Thyroid gland (tissue), 4 donors: ENCODE measurements around the gene HDDC3.

Experiments used
- POLR2A ChIP-seq, 2 donors: fragments of 450-650 bp; IDR thresholded peaks; one replicate each; pipeline ENCODE4 v1.6.1; 2017; ENCODE audit warnings: antibody characterized with exemption in 2 of 2, mild to moderate bottlenecking in 2 of 2, moderate library complexity in 1 of 2
- TF ChIP-seq, protein P1 (sequence below), 6 experiments: fragments of 200-600 bp in 3 of 6; fragments of 450-650 bp in 3 of 6; sonication (generic) in 3 of 6; IDR thresholded peaks; one replicate each; pipeline ENCODE4 v1.5.1; 2016 to 2019; ENCODE audit warnings: antibody characterized with exemption in 6 of 6, mild to moderate bottlenecking in 2 of 6, inconsistent platforms in 1 of 6, moderate library complexity in 1 of 6

DNA sequence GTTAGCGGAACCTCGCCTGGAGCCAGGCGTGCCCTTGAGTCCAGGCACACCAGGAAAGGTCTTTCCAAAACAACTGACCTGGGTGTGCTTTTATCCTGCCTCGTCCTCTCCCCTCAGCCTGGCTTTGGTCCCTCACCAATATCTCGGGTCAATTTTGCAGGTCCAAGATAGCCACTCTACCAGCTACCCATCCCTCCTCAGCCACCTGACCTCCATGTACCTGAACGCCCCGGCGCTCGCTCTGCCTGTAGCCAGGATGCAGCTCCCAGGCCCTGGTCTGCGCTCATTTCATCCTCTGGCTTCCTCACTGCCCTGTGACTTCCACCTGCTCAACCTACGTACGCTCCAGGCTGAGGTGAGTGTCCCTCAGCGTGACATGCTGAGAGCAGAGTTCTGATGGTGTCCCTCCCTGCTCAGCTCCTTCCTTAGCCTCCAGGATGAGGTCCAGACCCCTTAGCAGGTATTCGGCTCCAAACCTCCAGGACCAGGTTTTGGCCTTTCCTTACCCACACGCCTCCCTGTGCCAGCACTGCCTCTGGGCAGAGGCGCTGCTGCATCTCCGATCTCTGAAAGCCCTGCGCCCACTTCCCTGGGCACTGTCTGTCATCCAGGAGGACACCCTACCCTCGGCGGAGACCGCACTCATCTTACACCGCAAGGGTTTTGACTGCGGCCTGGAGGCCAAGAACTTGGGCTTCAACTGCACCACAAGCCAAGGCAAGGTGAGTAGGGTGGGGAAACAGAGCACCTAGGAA is 14.1 kb downstream of the HDDC3 start:
- TF ChIP-seq, protein P1, sequence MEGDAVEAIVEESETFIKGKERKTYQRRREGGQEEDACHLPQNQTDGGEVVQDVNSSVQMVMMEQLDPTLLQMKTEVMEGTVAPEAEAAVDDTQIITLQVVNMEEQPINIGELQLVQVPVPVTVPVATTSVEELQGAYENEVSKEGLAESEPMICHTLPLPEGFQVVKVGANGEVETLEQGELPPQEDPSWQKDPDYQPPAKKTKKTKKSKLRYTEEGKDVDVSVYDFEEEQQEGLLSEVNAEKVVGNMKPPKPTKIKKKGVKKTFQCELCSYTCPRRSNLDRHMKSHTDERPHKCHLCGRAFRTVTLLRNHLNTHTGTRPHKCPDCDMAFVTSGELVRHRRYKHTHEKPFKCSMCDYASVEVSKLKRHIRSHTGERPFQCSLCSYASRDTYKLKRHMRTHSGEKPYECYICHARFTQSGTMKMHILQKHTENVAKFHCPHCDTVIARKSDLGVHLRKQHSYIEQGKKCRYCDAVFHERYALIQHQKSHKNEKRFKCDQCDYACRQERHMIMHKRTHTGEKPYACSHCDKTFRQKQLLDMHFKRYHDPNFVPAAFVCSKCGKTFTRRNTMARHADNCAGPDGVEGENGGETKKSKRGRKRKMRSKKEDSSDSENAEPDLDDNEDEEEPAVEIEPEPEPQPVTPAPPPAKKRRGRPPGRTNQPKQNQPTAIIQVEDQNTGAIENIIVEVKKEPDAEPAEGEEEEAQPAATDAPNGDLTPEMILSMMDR (IDR thresholded peaks at IDR 0.05) = no peak
- TF ChIP-seq POLR2A (IDR thresholded peaks at IDR 0.05) = no peak
